Psoas muscle (tissue), 8 donors: ENCODE measurements around the gene CFAP97D2. TPM values are rescaled to one million over a fixed set of nuclear protein-coding genes. Genes with fewer than 3 reads are reported as not detected.
A peak's percentile ranks its signal among the peaks of the same experiment; 100 is the strongest.

ENCODE experiments used
- ATAC-seq, 4 donors: fragments of 200-7000 bp; cut with Tn5 transposase; one replicate each; pipeline ENCODE4 v1.9.1; 2020; ENCODE audit warnings: moderate library complexity in 3 of 4, mild to moderate bottlenecking in 2 of 4
- DNase-seq, 2 donors: peaks; one replicate each; pipeline ENCODE4 v3.0.0-alpha.2; 2020
- H3K27ac ChIP-seq: fragments of 200-600 bp; one replicate; pipeline ENCODE4 v1.8.0; 2022
- H3K27me3 ChIP-seq, 3 donors: fragments of 200-600 bp in 1 of 3; one replicate each; pipeline versions ENCODE4 v1.6.1 to v1.8.0; 2013 to 2022; ENCODE audit warnings: low read length in 2 of 3, mild to moderate bottlenecking in 2 of 3, moderate library complexity in 1 of 3; ENCODE audit not compliant: insufficient read depth in 3 of 3
- H3K36me3 ChIP-seq, 2 donors: fragments of 200-600 bp in 1 of 2; one replicate each; pipeline versions ENCODE4 v1.6.1 to v1.8.0; 2013 to 2022; ENCODE audit warnings: low read depth in 1 of 2, mild to moderate bottlenecking in 1 of 2, moderate library complexity in 1 of 2; ENCODE audit not compliant: insufficient read depth in 1 of 2
- H3K4me1 ChIP-seq: fragments of 200-600 bp; one replicate; pipeline ENCODE4 v1.8.0; 2022
- H3K4me3 ChIP-seq: fragments of 200-600 bp; one replicate; pipeline ENCODE4 v1.8.0; 2022; ENCODE audit warnings: mild to moderate bottlenecking
- H3K9me3 ChIP-seq: fragments of 200-600 bp; one replicate; pipeline ENCODE4 v1.8.0; 2022
- WGBS, 3 donors: extraction: QIAGEN DNeasy Blood & Tissue Kit; methylation state at CpG; one replicate each; pipeline versions ENCODE4 v1.1.6 to v1.1.7; 2013; 5-methylcytosine and 5-hydroxymethylcytosine counted together
- intact Hi-C, 2 donors: fragments of 100-400 bp; cut with DNase I; formaldehyde crosslinking; loops; one replicate each; pipeline versions ENCODE4 v1.11.0 to v1.14.2; 2022
- polyA plus RNA-seq, 3 donors: library from polyadenylated mRNA; stranded (reverse); fragments of 200-250 nt; gene quantifications; one replicate each; pipeline ENCODE4 v1.2.3, GENCODE V29; 2013
- total RNA-seq, 4 donors: library from RNA; stranded (reverse); fragmentation: NEBNext Ultra II Directional in 2 of 4; extraction: Animal tissue kit (Norgen Biotek cat#: 25700) in 2 of 4; gene quantifications; one replicate each; pipeline versions ENCODE4 v1.2.1 to v1.2.4, GENCODE V29; 2021 to 2023
- TF ChIP-seq, protein P1 (sequence below): fragments of 200-600 bp; IDR thresholded peaks from one replicate; pipeline ENCODE4 v1.8.0; 2022; ENCODE audit warnings: antibody characterized with exemption
- donor health status: healthy with polysubstance abuse.
- donor health status: DM: no; HTN: no; CAD: no; lungs with moderate emphysema.
- donor health status: Bipolar disorder and iron deficiency.
- donor health status: healthy.
- donor health status: DM: yes; HTN: yes; CAD: no.
- donor health status: DM: no; HTN: no; CAD: no.
- donor health status: DM: no; HTN: no; CAD: no.
- donor health status: DM: yes; HTN: yes; CAD: no.

CFAP97D2 gene
- total and polyA plus RNA-seq, 7 donors = 0.09 TPM; not detected in 6

DNA sequence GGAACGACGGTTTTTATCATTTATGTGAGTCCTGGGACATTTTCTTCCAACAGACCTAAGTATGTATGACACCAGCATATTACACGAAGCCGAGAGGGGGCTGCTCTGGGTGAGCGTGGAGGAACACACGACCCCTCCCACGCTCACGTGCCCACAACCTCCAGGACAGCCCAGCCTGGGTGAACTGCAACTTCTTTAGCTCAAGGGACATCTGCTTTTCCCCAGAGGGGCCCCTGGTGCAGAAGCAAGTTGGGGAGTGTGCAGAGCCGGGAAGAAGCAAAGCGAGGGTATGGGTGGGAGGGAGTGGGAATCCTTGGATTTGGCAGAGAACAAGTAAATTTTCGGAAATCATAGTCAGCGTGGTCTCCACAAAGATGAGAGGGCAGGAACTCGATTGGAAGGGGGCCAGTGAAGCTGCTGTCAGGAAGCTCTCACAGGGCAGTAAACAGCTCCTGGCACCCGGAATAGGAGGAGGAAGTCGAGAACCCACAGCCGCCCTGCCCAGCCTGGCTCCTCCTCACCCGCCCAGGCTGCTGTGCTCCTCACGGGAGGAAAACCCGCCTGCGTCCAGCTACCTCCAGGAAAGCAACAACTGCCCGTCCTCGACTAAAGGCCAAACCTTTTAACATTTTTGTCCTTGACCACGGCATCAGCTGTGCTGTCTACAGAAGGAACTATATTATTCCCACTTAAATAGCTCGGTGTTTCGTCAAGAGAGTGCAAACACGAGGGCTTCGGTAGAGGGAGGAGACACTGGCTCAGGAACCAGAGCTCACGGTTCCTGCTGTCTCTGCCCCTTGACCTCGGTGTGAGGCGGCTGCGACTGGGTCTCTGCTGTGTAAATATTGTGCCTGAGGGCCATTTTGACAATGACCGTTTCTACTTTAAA lies 17.2 kb upstream of the CFAP97D2 start:
- H3K27ac ChIP-seq = no peak overlapping the region
- intact Hi-C loops = no loop called here
- WGBS, 3 donors = 17 to 29% (median 21%) methylated on average over 31 to 32 of the region's 32 CpGs
- DNase-seq = peak; percentile 43 to 66
- H3K4me1 ChIP-seq = peaks cover 9% of the 10 kb centered on the region
- H3K4me3 ChIP-seq = no peak overlapping the region
- peak in 2 of 4 donors; percentile 48 to 64 for ATAC-seq
- H3K9me3 ChIP-seq = no peaks in the 10 kb centered on the region
- H3K36me3 ChIP-seq = no peaks in the 10 kb centered on the region
- TF ChIP-seq, protein P1, sequence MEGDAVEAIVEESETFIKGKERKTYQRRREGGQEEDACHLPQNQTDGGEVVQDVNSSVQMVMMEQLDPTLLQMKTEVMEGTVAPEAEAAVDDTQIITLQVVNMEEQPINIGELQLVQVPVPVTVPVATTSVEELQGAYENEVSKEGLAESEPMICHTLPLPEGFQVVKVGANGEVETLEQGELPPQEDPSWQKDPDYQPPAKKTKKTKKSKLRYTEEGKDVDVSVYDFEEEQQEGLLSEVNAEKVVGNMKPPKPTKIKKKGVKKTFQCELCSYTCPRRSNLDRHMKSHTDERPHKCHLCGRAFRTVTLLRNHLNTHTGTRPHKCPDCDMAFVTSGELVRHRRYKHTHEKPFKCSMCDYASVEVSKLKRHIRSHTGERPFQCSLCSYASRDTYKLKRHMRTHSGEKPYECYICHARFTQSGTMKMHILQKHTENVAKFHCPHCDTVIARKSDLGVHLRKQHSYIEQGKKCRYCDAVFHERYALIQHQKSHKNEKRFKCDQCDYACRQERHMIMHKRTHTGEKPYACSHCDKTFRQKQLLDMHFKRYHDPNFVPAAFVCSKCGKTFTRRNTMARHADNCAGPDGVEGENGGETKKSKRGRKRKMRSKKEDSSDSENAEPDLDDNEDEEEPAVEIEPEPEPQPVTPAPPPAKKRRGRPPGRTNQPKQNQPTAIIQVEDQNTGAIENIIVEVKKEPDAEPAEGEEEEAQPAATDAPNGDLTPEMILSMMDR = no peak
- H3K27me3 ChIP-seq = peaks cover 0 to 12% (median 7%) of the 10 kb centered on the region in 3 donors

DNA sequence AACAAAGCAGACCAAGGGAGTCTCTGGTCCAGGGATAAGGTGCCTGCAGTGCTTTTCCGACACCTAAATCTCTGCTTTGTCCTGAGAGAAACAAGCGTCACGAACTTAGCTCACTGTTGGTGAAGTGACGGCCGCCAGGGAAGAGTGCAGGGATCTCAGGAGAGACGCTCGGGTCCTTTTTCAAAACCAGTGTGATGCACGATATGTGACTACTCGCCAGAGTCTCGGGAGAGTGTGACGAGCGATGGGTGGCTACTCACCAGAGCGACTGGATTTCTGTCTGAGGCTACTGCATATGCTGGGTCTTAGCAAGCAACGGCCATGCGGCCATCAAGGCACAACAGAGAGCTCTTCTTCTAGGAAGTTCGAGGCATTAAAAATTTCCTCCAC lies 16.5 kb upstream of the CFAP97D2 start:
- Histone ChIP-seq H3K9me3 (no peaks in the 10 kb centered on the region), H3K27me3 (peaks cover 0 to 12% (median 4%) of the 10 kb centered on the region in 3 donors), H3K27ac (no peak overlapping the region), H3K36me3 (no peaks in the 10 kb centered on the region), H3K4me3 (no peak overlapping the region), H3K4me1 (peaks cover 12% of the 10 kb centered on the region)
- 78 to 91% (median 82%) methylated on average over 16 of the region's 16 CpGs for WGBS, 3 donors
- TF ChIP-seq, protein P1 = no peak
- intact Hi-C loops = no loop called here
- ATAC-seq (no peak), DNase-seq (no peak)

DNA sequence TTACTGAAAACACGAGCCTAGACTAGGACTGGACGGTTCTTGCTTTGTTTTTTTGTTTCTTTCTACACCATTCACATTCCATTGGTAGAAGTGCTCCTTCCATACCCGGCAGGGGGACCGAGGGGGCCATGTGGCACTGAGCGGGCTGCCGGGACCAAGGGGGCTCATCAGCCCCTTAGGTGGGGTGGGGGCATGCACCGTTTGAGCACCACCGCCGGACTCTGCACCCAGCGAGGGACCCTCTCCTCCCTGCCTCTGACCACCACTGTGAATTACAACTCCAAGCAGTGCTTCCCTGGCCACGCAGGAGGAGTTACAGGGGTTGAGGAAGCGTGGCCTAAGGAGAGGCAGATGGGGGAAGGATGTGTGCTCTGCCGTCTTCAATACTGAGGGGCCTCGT lies 15.0 kb upstream of the CFAP97D2 start:
- ATAC-seq (no peak), DNase-seq (no peak)
- H3K27me3 ChIP-seq = peaks cover 0 to 12% (median 4%) of the 10 kb centered on the region in 3 donors
- intact Hi-C loops = no loop called here
- no peak overlapping the region for H3K27ac ChIP-seq
- WGBS, 3 donors = 83 to 93% (median 87%) methylated on average over 14 of the region's 14 CpGs
- H3K36me3 ChIP-seq = no peaks in the 10 kb centered on the region
- TF ChIP-seq, protein P1 = no peak
- H3K4me1 ChIP-seq = peaks cover 12% of the 10 kb centered on the region
- H3K4me3 ChIP-seq = no peak overlapping the region
- no peaks in the 10 kb centered on the region for H3K9me3 ChIP-seq

DNA sequence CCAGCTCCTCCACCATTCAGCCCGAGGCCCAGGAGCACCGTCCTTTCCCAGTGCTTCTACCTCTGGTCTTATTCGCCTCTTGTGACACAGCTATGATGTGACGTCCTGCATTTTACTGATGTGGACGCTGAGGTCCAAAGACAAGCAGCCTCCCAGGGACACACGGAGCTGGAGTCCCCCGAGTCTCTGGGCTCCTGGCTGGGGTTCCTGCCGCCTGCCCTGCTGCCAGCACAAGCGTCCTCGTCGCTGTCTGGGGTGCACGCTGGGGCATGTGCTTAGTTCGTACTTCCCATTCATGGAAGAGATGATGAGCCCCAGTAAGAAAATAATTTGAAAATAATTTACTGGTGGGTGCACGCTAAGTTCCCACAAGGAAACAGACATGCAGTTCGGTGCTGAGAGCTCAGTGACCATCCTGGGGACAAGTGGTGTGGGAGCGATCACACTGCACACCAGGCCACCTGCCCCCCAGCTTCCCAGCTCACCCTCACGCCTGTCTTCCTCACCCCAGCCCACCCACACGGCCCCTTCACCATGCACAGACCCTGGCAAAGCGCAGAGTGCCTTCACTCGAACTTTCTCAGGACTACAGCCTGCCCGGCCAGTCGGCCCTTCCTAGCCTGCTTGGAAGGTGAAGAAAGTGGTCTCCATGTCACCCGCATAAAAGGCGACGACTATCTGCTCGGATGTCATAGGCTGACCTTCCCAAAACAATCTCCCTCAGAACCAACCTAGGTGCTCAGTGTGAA lies 14.2 kb upstream of the CFAP97D2 start:
- Histone ChIP-seq H3K36me3 (no peaks in the 10 kb centered on the region), H3K27me3 (peaks cover 0 to 12% (median 4%) of the 10 kb centered on the region in 3 donors), H3K27ac (no peak overlapping the region), H3K4me3 (no peak overlapping the region), H3K4me1 (peaks cover 12% of the 10 kb centered on the region), H3K9me3 (no peaks in the 10 kb centered on the region)
- DNase-seq = no peak
- WGBS, 3 donors = 91 to 94% (median 93%) methylated on average over 26 of the region's 26 CpGs
- intact Hi-C loops = no loop called here
- TF ChIP-seq, protein P1 = no peak
- ATAC-seq = no peak
